GM18498 (cell line): ENCODE measurements around the gene MICALL2.

Experiments used
- ATAC-seq: cut with Tn5 transposase; IDR thresholded peaks from one replicate; pipeline ENCODE4 v1.9.1; 2021; ENCODE audit warnings: mild to moderate bottlenecking, moderate library complexity; ENCODE audit not compliant: unreplicated experiment

Gene MICALL2

DNA sequence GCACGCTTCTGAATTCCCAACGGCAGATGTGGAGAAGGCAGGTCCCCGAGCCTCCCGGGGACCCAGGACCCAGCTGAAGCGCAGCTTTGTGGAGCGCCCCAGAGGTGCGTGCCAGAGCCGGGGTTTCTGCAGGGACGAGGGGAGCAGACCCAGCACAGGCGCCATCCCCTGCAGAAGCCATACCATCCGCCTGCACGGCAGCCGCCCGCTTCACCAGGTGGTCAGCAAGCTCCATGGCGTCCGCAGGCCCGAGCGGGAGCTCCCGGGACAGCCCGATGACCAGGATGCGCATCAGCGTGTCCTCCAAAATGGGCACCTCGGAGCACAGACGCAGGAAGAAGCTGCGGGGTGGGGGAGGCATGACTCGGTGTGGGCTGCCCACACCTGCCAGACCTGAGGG is 34.3 kb upstream of the MICALL2 start:
- no peak for ATAC-seq

DNA sequence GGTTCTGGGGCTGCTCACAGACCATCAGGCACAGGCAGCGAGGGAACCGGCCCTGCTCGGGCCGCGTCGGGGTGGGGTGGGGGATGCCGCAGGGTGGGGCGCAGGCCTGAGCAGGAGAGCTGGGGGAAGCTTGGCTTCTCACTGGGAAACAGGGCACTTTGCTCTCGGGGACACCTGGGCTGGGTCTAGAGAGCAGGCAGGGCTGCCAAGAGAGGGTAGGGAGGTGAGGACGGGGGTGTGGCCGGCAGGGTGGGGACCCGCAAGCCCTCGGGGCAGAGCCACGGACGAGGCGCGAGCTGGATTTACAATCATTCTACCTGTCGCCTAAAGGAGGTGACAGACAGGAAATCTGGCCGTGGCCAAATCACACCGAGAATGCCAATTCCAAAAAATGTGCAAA is 33.9 kb upstream of the MICALL2 start:
- no peak for ATAC-seq

DNA sequence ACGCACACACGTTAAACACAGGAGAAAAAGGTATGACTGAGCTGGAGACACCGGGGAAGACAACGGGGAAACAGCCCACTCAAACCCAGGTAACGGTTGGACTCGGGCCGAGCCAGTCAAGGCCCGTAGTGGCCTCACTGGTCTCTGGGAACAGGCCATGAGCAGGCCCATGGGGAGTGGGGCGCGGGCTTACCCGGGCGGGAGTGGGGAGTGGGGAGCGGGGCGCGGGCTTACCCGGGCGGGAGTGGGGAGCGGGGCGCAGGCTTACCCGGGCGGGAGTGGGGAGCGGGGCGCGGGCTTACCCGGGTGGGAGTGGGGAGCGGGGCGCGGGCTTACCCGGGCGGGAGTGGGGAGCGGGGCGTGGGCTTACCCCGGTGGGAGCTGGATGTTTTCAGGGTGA is 33.4 kb upstream of the MICALL2 start:
- ATAC-seq: no peak

DNA sequence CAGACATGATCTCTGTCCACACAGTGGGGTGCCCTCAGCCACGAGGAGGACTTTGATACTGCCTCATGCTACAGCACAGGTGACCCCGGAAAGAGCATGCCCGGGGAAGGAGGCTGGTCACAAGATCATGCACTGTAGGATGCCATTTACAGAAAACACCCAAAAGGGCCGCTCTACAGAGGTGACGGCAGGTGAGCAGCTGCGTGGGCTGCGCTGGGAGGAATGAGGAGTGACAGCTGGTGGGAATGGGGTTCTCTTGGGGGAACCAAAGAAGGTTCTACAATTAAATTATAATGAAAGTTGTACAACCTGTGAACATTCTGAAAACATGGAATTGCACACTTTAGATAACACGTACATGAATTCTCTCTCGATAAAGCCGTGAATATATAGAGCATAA is 33.0 kb upstream of the MICALL2 start:
- no peak for ATAC-seq

DNA sequence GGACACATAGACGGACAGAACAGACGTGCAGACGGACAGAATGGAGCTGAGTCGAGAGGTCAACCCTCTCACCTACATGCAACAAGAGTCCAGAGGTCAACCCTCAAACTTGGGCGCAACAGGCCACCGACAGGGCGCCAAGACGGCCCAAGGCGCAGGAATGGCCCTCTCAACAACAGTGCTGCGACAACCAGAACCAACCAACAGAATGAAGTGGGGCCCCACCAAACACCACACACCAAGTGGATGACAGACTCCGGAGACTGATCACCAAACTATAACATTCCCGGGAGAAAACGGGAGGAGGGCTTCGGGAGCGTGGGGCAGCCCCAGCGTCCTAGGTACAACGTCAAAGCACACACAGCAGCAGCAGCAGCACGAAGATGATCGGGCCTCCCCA is 31.6 kb upstream of the MICALL2 start:
- no peak for ATAC-seq

DNA sequence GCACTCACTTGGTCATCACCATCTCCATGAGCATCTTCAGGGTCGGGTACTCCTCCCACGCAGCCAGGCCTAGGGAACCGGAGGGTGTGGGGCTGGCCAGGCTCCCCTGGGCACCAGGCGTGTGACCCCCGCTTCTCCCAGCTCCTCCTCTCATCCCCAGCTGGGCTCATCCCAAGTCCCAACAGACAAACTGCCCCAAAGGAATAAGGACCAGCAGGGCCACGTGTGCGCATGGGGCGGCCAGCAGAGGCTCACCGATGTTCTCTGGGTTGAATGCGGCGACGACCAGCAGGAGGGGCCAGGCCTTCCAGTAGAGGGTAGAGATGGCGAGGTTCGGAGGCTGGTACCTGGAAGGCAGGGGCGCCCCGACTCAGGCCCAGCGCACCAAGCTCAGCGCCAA is 30.1 kb upstream of the MICALL2 start:
- no peak for ATAC-seq

DNA sequence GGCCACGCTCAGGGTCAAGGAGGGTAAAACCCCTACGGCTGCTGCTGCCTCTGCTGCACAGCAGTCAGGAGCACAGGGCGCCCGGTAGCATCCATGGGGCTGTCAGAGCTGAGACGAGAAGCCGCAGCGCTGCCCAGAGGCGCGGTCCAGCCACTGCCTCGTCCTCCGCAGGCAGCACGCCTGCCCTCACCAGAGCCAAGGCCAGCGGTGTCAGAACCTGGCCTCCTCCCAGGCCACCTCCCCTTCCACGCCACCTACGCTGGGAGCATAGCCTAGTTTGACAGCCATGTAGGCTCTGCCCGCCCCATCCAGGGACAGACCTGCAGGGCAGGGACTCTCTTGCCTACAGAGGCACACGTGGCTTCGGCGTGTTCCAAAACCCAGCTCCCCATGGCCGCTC is 28.7 kb upstream of the MICALL2 start:
- ATAC-seq: no peak

DNA sequence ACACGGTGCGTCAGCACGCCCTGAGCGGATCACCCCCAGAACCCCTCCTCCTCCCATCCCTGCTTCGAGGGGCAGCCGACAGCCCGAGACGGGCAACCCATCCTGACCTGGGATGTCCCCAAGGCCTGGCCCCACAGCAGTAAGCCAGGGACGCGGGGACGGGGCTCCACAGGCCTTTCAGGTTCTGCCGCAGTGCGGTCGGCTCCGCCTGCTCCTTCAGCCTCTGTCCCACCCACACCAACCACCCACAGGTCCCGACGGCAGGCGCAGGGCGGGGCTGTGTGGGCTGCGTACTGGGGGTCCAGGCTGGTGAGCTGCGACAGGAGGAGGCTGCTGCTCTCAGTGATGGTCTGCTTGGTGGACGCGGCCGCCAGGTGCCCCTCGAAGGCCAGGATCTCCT is 28.2 kb upstream of the MICALL2 start:
- no peak for ATAC-seq

DNA sequence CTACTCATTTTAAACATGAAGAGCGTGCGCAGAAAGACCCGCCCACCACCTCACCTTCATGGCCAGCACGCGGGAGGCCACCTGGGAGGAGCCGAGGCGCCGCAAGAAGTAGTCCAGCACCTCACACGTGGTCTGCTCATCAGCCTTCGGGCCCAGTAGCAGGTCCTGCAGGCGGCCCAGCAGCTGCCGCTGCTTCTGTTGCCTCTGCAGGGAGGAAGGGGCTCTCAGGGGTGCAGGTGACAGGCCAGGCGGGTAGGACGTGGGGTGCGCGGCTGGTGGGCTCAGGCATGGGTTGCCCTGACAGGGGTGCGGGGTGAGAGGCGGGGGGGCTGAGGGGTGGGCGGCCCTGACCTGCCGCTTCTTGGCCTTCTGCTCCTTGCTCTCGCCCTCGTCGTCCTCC is 27.3 kb upstream of the MICALL2 start:
- no peak for ATAC-seq

DNA sequence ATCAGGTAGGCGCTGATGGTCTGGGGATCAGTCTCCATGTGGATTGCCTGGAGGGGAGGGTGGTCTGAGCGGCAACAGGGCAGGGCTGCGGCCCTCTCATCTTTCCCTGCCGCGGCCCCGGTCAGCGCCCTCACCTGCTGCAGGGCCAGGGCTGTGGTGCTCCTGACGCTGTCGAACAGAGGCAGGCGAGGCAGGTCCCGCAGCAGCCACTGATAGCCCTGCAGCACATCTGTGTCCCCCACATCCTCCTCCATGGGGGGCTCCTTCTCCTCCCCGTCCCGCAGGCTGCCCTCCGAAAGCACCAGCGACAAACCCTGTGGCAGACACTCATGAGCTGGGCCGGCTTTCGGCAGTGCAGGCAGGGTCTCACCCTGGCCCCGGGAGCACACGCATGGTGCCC is 25.9 kb upstream of the MICALL2 start:
- ATAC-seq: no peak

DNA sequence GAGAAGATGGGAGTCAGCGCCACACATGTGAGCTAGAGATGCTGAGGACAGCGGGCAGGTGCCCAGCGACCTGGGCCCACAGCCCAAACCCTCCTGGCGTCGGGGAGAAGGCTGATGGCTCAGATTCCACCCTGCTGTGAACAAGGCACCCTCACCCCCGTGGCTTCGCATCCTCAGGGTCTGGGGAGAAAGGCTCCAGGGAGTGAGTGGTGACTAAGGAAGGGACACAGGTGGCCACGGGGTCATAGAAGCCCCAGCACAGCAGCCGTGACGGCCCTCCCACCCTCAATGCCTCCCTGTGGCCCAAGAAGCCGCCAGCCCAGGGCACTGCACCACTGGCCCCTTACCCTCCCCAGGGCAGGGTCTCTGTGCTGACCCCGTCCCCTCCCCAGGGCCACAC is 25.3 kb upstream of the MICALL2 start:
- no peak for ATAC-seq

DNA sequence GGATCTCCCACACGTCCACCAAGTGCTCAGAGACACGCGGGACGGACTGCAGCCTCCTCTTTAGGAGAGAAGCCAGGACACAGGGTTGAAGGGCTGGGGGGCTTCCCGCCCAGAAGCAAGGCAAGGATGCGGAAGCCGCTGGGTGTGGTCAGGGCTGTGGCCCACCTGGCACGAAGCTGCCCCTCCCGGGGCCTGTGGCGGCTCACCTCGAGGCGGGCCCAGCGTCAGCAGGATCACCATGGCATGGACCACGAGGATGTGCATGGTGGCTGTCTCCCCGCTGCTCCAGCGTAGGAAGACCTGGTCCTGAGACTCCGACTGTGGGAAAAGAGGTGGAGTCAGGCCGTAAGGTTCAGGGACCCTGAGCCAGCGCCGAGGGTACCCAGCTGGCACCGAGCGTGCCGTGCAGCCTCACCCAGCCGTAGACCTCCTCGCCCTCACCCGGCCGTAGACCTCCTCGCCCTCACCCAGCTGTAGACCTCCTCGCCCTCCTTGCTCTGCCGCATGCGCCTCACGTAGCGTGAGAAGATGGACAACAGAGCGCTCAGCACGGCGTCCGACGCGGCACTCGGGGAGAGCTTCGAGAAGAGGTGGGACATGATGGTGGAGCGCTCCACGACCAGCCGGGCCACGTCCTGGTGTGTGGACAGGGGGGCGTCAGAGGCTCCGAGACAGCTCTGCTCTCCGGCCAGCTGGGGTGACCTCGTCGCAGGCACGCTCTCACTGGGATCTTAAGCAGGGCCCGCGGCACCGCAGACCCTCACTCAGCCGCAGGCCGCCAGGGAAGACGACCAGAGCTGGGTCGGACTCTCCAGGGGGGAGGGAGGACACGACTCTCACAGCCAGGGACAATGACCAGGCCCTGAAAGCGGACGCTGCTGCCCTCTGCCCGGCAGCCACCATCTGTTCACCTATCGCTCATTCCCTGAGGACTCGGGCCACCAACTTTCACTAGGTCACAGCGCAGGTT is 24.6 kb upstream of the MICALL2 start:
- ATAC-seq: no peak

DNA sequence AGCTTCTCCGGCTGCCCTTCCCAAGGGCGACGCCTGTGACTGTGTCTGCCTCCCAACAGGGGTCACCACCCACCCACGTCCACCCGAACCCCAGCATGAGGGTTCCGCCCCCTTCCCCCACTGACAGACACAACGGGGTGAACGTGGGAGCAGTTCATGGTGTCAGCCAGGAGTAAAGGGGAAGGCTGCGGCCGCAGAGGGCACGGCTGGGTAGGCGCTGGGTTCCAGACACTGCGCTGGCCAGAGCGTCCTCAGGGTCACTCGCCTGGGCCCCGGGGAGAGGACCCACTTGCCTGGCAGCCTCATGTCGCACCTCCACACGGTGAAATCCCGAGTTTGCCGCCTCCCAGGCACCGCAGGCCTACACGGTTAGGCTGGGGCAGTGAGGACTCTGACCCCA is 23.8 kb upstream of the MICALL2 start:
- no peak for ATAC-seq

DNA sequence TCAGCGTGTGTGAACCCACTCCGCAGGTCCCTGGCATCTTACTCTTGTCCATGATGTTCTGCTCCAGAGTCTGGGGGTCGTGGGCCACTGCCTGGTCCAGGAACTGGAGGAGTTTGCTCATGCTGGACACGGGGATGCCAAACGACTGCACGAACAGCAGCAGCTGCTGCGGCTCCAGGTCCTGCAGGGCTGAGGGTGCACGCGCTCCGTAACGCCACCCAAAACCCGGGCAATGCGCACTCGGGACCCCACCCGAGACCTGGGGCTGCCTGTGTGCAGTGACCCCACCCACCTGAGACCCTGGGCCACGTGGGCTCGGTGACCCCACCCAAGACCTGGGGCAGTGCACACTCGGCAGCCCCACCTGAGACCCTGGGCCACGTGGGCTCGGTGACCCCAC is 22.0 kb upstream of the MICALL2 start:
- ATAC-seq: no peak

DNA sequence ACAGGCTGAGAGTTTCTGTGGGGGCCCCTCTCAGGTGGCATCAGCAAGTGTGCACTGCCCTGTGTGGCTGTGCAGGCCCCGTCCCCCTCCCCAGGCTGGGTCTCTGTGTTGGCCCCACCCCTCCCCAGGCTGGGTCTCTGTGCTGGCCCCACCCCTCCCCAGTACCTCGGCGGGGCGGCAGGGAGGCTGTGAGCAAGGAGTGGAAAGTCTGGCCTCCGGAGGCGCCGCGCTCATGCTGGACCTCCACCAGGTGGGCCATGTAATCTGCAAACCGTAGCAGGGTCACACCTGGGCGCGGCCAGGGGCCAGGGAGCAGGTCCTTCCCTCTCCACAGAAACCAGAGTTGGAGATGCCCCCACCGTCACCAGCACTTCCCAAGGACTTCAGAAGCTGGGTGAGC is 21.4 kb upstream of the MICALL2 start:
- ATAC-seq: no peak

DNA sequence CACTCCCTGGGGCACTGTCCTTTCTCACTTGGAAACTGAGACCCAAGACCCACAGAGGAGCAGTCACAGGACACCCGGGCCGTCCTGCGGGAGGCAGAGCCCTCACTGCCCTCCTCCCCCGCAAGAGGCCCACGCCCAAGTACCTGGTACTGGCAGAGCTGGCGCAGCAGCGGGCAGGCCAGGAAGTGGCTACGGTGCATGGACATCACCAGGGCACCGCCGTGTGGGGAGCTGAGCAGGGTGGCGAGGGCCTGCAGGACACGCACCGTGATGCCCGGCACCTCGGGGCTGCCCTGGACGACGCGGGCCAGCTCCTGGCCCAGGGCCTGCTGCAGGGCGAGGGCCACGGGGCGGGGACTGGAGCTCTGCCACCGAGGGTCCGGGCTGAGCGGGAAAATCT is 20.0 kb upstream of the MICALL2 start:
- no peak for ATAC-seq

DNA sequence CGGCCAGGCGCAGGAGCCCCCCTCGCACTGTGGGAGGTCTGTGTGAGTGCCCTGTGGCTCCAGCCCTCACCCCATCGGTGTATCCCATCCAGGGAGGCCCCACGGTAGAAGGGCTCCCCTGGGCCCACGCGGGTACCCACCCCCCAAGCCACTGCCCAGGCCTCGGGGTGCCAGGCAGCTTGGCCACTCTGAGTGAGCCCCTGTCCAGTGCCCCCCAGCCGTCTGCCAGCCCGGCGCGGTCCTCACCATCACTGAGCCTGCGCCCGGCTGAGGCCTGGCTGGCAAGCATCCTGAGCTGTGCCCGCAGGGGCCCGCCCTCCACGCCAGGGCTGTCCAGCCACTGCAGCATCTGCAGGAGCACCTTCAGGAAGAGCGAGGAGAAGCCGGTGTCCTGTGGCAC is 19.2 kb upstream of the MICALL2 start:
- no peak for ATAC-seq

DNA sequence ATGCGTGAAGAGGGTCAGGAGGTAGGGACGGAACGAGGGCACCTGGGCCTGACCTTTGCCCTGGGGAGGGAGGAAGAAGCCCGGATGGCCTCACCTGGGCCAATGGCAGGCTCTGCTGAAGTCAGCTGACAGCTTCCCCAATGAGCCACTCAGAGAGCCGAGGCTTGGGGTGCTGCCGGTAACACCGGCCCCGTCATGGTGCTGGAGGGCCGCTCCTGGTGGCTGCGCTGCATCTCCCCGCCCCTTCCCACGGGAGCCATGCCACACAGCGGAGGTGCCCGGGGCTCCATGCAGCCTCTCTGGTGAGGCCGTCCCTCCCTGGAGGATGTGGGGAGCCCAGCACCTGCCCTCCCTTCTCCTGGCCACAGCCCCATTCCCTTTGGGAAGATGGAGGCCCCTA is 17.6 kb upstream of the MICALL2 start:
- no peak for ATAC-seq

DNA sequence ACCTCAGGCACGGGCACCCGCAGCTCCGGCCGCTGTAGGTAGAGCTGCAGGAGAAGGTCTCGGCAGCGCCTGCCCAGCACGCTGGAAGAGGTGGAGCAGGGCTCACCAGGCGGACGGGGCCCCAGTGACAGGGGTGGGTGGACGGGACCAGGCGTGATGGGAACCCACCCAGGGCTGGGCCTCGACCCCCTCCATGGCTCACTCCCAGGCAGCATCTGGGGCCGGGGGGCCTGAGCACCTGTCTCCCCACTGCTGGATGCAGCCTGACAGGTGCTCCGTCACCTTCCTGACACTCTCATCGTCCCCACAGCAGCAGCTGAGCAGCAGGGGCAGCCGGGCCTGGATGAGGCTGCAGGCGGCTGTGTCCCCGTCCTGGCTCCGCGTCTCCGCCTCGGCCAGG is 16.7 kb upstream of the MICALL2 start:
- ATAC-seq: no peak

DNA sequence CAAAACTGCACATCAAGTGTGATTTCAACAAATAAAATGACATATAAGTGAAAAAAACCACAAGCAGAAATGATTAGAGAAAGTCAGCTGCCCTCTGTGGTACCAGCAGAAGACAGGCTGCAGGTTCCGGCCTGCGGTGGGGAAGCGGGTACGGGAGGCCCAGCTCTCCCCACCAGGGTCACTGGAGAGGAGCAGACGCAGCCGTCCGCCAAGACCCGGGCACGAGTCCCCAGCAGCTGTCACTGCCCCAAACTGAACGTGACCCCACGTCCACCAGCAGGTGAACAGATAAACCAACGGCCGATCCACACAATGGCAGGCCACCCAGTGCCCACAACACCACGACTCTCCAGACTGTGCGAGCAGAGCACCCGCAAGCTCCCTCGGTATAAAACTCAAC is 16.1 kb upstream of the MICALL2 start:
- ATAC-seq: no peak

DNA sequence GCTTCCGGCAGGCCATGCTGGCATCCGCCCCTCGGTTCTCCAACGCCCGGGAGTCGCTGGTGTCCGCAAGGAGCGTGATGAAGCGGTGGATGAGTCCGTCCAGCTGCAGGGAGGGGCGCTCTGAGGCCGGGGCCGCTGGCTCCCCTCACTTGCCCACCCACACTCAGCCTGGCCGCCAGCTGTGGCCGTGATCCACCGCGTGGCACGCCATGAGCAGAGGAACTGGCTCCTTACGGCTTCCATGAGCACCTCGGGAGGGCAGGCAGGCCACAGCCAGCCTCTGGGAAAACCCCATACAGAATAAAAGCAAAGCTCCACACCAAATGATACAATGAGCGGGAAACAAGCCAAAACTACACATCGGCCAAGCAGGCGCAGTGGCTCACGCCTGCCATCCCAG is 15.5 kb upstream of the MICALL2 start:
- no peak for ATAC-seq

DNA sequence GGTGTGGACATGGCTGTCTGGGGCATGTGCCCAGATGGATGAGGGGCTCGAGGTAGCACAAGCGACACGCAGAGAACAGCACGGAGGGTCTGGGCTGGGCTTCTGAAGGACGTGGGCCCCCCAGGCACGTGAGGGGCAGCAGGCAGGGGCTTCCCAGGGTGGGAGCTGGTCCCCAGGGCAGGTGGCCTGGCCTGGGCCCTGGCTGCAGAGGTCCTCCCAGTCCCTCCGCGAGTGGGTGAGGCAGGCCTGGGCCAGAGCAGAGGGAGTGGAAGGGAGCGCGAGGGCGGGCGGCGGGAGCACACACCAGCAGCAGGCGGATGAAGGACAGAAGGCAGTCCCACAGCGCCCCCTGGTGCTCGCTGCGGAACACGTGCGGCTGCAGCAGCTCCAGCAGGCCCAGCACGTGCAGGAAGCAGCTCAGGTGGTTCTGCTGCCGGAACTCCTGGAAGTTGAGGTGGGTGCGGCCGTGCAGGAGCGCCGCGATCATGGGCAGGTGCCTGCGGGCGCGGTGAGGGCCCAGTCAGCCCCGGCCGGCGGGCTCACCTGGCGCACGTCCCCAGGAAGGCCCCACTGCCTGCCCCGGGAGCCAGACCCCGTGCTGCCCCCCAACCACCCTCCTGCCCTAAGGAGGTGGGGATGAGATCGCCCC is 14.7 kb upstream of the MICALL2 start:
- peak; percentile 54 for ATAC-seq

DNA sequence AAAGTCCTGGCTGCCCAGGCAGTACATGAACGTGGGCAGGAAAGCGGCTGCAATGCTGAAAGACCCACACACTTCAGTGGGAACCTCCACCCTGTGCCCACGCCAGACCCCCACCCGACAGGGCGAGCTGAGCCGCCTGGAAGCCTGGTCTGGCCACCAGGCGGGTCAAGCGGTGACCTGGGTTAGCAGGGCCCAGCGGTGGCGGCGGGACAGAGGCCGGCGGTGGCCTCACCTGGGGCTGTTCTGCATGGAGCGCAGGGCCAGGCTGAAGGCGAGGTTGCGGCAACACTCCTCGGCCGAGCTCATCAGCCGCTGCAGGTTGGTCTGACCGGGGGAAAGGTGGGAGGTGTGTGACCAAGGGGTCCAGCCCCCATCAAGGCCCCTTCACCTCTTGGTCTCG is 11.6 kb upstream of the MICALL2 start:
- no peak for ATAC-seq
